ENCODE data around the gene PHACTR3.

The PHACTR3 gene

DNA sequence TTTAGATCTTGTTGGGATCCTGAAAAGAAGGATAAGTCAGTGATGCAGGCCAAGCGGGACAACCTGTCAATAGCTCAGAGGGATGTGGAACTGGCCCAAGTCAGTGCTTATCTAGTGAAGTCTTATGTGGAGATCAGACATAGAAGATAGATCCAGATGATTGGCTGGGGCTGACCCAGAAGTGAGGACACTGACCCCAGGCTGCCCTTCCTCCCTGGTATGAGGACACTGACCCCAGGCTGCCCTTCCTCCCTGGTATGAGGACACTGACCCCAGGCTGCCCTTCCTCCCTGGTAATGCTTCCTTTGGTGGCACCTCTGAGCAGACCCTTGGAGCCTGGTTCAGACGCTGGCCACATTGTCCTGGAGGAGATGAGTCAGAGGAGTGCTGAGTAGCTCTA, 159.7 kb downstream of the PHACTR3 start:
- no peak for DNase-seq

DNA sequence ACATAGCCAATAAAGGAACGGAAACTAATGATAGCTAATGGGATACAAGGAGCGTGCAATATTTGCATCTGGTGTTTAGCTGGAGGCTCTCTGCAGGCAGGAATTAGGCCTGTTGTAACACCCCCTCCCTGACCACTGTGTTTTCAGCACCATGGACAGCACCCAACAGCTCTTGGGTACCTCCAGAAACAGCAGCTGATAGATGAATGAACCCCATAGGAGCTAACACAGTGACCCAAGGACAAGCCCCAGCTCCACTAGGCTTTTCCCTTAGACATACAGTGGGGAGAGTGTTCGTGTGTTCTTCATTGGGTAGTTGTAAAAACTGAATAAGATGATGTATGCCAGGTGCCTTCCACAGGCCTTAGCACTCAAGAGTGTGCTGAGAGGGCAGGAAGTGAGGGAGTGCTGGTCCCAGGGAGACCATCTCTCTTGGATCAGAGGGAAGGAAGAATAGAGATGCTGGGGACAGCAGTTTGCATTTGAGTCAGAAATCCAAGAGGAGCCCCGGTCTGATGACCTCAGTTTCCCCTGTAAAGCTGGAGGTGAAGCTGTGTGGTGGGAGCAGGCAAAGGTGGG, 161.3 kb downstream of the PHACTR3 start:
- no peak for DNase-seq

DNA sequence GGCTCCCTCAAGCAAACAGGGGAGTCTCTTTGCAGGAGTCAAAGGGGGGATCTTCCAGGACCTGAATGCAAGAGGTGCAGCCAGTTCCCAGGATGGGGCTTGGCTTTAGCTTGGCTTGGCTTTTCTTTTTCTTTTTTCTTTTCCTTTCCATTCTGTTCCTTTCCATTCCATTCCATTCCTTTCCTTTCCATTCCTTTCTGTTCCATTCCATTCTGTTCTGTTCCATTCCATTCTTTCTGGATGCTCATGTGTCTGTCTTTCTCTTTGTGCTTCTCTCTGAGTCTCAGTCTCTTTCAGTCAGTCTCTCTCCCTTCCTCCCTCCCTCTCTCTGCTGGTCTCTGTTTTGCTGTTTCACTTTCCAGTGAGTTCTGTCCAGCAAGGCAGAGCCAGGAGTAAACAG, 163.3 kb downstream of the PHACTR3 start:
- DNase-seq, result no peak

DNA sequence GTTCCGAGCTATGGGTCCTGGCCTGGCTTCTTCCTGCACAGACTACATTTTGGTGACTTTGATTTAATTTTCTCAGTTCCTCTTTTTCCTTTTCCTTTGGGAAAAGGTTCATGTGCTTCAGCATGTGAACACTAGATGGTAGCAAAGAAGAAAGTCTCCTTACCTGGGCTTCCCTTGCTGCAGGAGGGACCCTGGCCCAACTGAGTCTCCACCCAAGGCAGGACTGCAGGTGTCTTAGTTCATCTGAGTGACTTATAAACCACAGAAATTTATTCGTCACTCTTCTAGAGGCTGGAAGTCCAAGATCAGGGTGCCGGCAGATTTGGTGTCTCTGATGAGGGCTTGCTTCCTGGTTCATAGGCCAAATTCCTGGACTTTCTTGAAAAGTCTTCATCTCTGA, 165.9 kb downstream of the PHACTR3 start:
- DNase-seq, result peak; percentile 55

DNA sequence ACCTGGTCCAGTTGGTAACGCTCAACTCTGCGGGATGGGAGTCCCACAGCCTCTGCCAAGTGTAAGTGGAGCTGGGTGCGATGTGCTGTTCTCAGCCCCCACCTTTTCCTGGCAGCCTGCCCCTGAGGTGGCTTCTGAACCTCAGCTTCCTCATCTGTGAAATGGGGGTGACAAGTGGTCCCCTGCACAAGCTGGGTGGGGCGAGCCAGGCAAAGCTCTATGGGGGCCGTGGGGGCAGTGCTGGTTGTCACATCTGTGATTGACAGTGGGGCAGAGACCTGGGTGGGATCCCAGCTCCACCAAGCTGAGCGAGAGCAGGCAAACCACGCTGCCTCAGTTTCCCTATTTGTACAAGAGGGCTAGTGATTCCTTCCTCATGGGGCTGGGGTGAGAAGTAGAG, 166.5 kb downstream of the PHACTR3 start:
- no peak for DNase-seq

DNA sequence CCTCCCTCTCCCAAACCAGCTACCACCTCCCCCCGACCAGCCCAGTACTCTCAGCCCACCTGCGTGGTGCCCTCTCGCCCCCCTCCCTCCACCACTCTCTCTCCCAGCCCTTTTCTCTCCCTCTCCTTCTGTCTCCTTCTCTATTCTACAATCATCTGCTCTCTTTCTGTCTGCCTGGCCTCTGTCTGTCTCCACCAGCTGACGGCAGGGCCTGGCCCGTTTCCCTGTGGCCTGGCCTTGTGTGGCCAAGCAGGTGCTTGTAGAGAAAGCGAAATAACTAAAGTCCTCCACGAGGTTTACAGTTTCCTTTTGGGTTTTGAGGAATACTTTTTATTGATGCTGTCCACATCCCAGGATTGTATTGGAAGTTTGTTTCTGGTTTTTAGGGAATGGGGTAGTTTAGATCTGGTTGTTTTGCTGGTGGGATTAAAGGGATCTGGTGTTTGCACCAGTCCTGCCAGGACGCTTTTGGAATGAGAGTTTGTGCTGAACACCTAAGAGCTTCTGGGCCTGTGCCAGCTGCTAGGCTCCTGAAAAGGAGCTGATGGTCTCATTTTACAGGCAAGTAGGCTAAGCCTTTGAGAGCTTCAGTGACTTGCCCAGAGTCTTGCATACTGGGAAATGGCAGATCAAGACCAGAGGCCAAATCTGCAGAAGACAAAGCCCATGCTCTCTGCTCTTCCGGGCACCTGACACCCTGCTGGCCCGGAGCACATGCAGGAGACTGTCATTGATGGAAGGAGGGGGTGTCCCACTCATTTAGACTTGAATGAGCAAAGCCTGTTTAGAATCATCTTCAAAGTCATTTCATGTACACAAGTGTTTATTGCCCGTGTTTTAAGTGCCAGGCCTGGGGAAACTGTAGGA, 167.4 kb downstream of the PHACTR3 start:
- no peak for DNase-seq

DNA sequence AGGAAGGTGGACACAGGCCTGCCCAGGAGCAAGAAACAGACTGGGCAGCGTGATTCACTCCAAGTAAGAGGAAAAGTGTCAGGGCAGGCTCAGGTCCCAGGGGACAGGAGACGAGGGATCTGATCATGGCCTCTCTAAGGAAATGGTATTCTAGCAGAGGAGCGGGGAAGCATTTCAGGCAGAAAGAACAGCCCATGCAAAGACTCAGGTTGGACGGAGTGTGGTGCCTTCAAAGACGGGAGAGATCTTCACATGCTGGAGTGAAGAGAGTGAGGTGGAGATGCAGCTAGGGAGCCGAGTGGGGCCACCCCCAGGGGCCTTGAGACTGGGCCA, 168.0 kb downstream of the PHACTR3 start:
- DNase-seq, result no peak

DNA sequence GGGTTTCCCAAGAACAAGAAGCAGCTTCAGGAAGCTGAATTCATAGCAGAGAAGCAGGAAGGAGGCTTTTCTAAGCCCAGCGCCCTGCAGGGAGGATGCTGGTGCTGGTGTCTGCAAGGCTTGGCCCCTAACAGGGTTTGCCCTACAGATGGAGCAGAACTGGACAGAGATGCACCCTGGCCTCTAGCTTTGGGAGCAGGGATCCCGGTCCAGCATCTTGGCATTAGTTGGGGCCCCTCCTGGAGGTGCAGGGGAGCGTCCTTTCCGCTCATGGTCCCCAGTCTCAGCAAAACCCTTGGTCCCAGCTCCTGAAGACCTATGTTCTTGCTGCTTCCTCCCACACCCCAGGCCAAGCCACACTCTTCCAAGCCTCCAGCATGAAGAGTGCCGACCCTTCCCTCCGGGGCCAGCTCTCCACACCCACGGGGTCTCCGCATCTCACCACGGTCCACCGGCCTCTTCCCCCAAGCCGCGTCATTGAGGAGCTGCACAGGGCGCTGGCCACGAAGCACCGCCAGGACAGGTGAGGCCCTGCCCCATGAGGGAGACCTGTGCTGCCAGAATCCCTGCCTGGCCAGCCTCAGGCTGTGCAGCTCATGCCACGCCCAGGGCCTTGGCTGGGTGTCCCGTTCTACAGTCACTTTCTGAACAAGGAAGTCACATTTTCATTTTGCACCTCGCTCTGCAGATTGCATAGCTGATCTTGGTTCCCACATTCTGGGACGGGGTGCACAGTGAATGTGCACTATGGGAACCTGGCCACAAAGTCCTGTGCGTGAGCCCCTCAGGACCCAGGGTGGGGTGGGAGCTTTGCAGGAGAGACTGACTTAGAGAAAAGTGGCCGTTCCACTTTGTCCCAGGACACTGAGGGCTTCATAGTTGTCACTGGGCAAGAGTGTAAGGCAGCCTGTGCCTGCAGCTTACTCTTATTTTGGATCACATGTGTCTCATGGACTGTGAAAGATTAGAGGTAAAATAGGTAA, 168.9 kb downstream of the PHACTR3 start:
- DNase-seq, result peak; percentile 23

DNA sequence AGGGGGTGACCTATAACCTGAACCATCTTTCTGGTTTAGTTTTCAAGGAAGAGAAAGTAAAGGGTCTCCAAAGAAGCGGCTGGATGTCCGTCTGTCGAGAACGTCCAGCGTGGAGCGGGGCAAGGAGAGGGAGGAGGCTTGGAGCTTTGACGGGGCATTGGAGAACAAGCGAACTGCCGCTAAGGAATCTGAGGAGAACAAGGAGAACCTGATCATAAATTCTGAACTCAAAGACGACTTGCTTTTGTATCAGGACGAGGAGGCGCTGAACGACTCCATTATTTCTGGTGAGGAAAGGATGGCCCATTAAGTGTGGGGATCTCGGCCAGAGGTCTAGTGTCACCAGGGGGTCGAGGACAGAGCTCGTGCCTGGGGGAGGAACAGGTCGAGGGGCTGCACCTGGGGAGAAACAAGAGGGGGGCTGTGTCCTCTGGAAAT, 169.9 kb downstream of the PHACTR3 start:
- no peak for DNase-seq

DNA sequence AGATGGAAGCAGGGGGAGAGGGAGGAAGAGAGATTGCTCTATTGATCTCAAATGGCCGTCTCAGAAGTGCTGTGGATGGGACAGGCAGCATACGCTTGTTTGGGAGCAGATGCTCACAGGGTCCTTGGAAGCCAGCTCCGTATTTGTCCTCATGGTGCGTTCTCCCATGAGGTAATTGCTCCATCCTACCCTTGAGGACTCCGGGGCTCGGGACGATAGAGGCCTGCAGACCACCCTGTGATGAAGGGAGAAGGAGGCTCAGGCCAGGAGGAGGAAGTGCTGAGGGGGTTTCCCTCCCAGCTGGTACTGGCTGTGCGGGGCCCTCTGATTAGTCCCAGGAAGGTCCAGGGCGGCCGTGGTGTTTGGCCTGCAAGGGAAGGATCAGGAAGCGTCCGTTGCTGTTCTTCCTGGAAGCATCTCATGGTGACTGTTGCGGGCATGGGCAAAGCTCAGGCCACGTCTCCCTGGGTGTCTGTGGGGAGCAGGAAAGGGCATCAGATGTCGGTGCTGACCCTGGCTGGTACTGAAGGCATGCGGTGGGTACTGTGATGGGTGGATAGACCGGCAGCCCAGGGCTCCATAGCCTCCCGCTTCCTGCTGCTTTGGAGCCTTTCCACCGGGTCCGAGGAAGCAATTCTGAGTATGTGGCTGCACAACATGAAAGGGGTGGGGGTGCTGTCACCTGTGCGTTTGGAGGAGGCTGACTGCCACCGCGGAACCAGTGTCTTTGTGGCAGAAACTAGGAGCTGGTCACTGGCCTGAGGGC, 170.8 kb downstream of the PHACTR3 start:
- peak; percentile 9 for DNase-seq

DNA sequence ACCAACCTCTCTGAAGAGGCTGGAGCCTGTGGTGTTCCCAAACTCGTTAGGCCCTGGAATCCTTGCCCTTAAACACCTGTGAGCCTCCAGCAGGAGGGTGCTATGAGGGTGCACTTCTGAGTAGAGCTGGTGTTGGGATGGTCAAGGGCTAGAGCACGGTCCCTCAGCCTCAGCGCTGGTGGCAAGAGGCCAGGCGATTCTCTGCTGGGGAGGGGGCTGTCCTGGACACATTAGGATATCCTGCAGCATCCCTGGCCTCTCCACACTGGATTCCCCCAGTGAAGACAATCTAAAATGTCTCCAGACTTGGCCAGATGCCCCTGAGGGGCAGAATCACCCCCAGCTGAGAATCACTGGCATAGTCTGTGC, 171.3 kb downstream of the PHACTR3 start:
- DNase-seq, result no peak

DNA sequence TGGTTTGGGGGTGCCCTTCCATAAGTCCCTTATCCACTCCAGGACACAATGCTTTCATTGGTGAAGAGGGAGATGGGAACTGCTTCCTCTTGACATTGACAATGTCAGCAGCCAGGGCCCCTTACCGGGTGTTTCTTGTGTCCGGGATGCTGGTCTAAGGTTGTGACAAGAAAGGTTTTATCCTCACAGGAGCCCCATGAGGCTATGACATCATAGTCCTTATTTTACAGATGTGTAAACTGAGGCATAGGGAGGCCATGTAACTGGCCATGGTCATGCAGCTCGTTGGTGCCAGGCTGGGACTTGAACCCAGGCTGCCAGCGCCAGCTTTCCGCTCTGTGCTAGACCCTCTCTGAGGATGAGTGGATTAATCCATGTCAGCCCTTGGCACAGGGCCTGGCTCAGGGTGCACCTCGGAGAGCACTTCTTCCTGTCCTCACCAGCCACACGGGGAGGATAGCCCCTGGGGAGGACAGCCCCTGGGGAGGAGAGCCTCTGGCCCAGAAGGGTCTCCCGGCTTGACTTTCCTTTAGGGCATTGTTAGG, 171.8 kb downstream of the PHACTR3 start:
- no peak for DNase-seq

DNA sequence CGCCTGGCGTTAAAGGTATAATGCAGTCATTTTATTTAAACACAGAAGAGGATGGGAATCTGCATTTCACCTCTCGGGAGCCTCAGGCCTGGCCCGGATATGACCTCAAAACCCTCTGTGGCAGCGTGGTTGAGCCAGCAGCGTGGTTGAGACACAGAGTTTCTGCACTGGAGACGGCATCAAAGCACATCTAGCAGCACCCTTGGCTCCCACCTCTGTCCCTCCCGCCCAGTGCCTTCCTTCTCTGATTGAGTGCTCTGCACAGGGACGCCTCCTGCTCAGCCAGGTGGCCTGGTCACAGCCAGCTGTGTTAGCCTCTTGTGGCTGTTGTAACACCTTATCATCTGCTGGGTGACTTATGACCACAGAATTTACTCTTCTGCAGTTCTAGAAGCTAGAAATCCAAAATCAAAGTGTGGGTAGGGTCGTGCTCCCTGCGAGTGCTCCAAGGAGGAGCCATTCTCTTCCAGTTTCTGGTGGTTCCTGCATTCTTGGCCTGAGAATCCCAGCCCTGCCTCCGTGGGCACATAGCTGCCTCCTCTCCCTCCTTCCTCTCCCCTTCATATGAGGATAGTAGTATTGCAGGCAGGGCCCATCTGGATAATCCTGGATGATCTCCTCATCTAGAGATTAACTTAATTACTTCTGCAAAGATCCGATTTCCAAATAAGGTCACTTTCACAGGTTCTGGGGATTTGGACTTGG, 172.4 kb downstream of the PHACTR3 start:
- no peak for DNase-seq

DNA sequence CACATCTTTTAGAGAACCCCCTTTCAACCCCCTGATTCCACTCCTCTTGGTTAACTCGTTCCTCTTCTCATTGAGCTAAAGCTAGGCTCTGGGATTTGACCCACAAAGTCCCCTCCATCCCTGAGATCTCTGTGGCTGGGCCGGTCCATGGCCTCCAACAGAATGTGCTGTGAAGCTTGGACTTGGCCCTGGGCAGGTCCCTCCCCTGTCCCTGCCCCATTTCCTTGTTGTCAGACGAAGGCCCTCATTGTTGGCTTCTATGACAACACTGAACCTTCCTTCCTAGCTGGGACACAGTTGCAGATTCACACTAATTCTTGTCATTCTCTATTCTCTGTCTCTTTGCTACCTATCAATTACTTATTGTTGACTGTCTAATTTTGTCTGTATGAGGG, 173.0 kb downstream of the PHACTR3 start:
- DNase-seq, result no peak

DNA sequence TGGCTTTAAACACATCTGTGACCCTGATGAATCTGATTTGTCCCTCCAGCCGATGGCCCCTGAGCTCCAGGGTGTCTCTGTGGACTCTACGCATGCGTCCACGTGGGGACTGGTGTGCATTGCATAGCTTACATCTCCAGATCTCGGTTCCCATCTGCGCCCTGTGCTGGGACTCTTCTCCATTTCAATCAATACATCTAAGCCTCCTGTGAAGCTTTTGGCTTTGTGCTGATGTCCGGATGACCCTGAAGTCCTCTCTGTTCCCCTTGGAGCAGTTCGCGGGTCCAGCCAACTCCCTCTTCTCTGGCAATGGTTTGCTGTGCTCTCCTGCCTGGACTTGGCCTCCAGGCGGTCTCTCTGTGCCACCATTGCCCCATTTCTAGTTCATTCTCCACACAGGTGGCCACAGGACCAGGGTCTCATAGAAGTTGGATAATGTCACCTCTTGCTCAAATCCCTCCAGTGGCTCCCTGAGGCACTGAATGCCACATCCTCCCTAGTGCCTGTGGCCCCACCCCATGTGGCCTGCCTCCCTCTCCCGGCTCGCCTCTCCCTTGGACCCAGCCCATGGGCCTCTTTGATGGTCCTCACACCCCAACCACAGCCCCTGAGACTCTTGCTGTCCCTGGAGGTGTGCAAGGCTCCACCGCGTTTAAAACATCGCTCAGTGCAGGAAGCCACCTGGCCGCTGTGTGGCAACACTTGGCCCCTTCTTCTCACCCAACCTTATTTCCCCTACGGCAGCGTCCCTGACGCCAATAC, 173.7 kb downstream of the PHACTR3 start:
- DNase-seq, result no peak

DNA sequence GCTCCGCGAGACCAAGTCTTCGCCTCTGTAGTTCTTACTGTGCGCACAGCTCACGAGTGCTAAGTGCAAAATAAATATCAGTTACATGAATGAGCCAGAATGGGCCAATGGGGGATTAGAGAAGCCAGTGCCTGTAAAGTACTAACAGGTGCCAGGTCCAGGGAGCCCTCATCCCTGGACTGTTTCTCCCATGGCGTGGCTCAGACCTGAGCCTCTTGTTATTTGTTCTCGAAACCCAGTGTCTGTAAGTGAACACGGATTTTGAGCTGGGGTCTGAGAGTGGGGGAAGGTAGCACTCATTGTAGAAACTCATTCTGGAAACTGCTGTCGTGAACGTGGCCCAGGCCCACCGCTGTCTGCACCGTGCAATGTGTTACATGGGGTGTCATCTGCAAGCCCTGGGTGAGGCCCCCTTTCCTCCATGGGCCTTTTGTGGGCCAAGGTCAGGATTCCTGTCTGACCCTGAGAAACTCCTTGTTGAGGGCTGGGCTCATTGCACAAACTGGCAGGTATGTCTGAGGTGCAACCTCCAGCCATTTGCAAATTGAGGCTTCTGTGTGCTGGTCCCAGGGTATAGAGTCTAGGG, 174.4 kb downstream of the PHACTR3 start:
- DNase-seq, result no peak

DNA sequence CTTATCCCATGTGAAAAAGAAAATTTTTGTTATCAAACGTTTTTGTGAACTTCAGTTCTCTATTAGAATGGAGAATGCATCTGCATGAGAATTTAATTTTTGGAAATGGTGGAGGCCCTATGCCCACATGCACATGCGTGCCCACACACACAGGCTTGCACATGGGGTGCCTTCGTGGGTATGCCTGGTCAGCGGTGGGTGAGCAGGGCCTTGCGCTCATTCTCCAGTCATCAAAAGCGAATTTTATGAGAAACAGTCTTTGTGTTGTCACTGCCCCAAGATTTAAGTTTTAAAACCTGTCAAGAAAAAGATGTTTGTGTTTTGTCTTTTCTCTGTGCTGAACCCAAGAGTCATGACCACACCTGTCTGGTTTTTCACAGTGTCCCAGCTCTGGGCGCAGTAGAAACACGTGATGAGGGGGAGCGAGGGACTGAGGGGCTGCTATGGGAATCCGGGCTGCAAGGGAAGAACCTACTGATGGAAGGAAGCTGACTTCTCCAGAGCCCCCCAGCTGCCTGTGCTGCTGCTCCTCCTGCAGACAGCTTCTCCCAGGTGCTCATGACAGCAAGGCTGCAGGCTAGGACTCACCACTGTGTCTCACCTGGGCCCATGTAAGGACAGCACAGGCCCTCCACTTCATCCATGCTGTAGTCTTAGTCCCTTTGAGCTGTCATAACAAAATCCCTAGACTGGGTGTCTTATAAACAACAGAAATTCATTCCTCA, 175.5 kb downstream of the PHACTR3 start:
- no peak for DNase-seq

DNA sequence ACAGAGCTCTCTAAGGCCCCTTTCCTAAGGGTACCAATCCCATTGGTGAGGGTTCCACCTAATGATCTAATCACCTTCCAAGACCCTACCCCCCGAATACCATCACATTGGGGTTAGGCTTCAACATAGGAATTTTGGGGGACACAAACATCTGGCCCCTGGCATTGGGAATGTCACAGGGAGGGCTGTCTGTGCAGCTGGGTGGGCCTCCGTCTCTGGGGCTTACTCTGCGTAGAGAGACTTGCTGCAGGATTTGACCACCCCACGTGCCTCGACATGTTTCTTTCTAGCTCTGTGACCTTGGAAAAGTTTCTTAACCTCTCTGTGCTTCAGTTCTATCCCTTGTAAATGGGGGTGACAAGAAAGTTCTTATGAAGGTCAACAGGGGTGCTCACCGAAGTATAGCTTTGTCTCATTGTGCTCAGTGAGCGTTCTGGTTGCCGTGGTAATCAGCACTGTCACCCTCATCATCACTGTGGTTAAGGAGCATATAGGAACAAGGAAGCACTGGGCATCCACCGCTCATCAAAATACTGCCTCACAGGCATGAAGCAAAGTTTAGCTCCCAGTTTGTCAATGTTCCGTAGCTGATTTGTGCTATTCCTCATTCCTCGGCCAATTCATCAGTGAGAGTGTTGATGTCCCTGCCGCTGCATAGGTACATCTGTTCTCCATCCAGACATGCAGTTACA, 176.3 kb downstream of the PHACTR3 start:
- no peak for DNase-seq

DNA sequence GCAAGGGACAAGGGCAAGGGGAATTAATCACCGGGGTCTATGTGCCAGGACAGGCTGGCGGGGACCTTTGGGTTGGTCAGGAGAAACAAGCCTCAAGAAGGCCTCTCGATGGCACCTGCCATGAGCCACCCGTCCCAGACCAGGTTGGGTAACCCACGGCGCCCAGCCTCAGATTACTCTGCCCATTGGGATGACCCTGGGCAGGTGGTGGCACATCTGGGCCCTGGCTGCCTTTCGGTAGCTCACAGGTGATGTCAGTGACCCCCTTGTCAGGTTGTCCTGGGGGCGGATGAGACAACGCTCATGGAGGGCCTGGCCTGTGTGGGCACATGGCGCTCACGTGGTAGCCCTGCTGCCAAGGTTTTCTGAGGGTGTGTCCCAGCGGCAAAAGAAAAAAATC, 176.9 kb downstream of the PHACTR3 start:
- no peak for DNase-seq
